Measurements from ENCODE around the gene GDF2.

GDF2 gene

GRCh38 chr10:47322300-47323061 lies at the start of gene GDF2:
TSS of gene GDF2 (plus strand) at chr10:47322454. CDS start at chr10:47322669, 215 bp downstream.
- DNase-seq (ENCODE audit: low read depth in 3 of 3, low spot score in 1 of 3), result no peak

DNA sequence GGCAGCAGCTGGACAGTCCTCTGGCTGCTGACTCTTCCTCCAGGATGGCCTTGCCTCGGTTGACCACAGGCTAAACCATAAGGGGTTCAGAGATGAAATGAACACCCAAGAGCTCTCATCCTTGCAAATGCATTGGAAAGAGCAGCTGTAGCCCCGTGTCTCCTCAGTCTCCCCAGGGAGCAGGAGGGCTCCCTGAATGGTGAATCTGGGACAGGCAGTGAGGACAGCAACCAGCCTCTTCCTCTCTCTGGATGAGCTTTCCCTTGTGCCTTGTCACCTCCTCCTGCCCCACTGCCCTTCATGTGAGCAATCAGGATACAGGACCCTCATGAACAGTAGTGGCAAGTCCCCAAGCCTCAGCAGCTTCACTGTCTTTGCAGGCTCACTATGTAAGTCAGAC lies 46.2 kb upstream of the GDF2 start:
- DNase-seq (ENCODE audit: low read depth in 3 of 3, low spot score in 1 of 3), result no peak

DNA sequence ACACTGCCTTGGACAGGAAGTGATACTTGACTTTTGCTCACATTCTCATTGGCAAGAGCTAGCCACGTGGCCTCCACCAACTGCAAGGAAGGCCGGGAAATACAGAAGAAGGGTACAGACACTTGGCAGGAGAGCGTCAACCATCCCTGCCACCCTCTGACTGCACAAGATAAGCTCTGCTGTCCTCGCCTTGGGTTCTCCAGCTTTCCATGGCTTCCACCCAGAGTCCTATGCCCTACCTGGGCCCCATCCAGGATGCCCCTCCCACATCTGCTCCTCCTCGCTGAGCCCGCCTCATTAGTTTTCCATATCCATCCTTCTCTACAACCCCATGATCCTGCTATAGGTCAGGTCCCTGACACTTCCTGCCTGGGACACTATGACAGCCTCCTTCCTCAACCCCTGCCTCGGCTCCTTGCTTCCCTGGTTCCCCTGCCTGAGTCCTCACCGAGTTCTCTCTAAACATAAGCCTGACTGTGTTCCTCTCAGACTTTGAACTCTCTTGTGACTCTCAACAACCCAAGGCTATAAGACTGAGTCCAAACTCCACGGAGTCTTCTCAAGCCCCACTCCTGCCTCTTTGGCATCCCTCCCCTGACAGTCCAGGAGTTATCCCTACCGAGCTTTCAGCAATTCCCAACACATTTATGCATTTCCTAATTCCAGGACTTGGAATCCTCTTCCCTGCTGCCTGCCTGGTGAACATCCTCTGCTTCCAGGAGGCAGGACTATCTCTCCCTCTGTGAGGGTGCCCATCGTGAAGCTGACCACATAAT lies 45.5 kb upstream of the GDF2 start:
- DNase-seq (ENCODE audit: low read depth in 3 of 3, low spot score in 1 of 3), result no peak

DNA sequence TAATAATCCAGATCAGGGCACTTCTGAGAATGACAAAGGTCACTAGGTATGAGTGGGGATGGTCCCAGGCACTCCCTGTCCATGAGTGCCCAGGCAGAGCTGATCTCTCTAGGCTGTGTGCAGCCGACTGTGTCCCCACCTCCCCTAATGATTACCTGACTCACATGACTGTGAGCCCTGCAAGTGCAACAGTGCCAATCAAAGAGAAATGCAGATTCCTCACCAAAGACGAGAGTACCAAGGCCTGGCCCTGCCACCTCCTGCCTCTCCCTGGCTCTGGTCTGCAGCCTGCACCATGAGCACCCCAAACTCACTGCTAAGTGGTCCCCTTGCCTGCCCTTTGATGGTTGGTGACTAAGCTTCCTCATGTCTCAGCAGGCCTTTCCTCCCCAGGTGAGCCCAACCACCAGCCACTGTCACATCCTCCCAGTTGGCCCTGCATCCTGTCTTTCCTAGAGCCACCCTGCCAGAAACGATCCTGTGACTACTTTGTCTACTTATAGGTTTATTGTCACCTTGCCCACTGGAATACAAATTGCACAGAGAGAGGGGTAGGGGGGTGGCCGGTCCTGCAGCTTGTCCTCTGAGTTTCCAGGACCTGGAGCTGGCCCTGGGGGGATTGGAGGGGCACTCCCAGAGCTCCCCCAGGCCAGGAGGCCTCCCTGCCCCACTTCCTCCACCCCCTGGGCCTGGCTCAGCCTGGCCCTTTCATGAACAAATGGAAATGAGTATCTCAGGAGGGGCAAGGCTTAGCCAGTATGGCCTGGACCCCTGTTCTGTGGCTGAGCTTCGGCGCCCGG lies 44.7 kb upstream of the GDF2 start:
- DNase-seq (ENCODE audit: low read depth in 3 of 3, low spot score in 1 of 3), result peak in 1 of 3 donors; percentile 24

- DNase-seq (ENCODE audit: low read depth in 3 of 3, low spot score in 1 of 3), result no peak
Measured at GRCh38 chr10:47278152-47278473, 44.1 kb upstream of the GDF2 start.

GRCh38 chr10:47278720-47279119 lies 43.5 kb upstream of the GDF2 start:
- DNase-seq (ENCODE audit: low read depth in 3 of 3, low spot score in 1 of 3), result no peak

DNA sequence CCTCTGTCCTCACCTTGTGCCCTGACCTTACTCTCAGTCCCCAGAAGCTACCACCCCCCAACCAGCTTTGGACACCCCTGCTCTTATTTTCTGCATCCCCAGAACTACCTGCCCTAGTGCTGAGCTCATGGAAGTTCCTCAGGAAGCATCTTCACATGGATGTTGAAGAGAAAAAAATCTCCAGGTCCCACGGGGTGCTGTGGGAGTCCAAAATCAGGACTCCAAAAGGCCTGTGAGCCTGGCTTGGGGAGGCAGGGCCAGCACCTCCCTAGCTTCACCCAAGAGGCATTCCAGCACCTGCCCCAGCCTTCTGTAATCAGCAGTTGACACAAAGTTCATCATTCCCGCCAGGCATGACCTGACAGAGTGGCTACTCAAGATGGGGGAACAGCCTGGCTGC lies 43.0 kb upstream of the GDF2 start:
- no peak for DNase-seq (ENCODE audit: low read depth in 3 of 3, low spot score in 1 of 3)

- no peak for DNase-seq (ENCODE audit: low read depth in 3 of 3, low spot score in 1 of 3)
Measured at GRCh38 chr10:47282005-47282656, 40.1 kb upstream of the GDF2 start.

GRCh38 chr10:47282657-47283018 lies 39.6 kb upstream of the GDF2 start:
- DNase-seq (ENCODE audit: low read depth in 3 of 3, low spot score in 1 of 3), result no peak

- DNase-seq (ENCODE audit: low read depth in 3 of 3, low spot score in 1 of 3), result no peak
Measured at GRCh38 chr10:47283101-47283630, 39.1 kb upstream of the GDF2 start.

GRCh38 chr10:47283848-47284247 lies 38.4 kb upstream of the GDF2 start:
- no peak for DNase-seq (ENCODE audit: low read depth in 3 of 3, low spot score in 1 of 3)

DNA sequence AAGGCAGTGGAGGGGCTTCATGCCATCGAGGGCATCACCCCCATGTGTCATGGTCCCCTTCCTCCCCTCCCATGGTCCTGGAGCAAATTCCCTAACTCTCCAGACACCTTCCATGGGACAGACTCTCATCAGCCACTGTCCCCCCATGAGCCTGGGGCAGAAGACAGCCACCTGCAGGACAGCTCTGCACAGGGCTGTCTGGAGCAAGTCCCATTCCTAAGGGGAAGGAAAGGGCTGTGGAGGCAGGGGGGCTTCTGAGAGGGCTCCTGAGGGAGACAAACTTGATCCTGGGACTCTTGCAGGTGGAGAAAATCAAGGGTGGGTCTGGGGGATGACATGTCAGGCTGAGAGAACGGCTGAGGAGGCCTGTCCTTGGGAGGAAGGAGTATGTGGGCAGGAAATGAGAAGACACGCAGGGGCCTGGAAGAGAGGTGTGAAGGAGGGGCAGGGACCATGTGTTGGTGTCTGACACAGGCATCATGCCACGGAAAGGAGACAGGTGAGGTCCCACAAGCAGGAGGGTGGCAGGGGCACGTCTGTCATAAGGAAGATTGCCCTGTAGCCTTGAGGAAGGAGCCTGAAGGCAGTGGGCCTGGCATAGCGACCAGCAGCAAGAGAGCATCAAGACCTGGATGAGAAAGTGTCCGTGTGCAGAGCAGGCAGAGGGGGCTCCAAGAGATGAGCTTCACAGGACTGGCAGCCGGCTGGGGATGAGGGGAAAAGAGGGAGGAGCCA lies 36.7 kb upstream of the GDF2 start:
- no peak for DNase-seq (ENCODE audit: low read depth in 3 of 3, low spot score in 1 of 3)

DNA sequence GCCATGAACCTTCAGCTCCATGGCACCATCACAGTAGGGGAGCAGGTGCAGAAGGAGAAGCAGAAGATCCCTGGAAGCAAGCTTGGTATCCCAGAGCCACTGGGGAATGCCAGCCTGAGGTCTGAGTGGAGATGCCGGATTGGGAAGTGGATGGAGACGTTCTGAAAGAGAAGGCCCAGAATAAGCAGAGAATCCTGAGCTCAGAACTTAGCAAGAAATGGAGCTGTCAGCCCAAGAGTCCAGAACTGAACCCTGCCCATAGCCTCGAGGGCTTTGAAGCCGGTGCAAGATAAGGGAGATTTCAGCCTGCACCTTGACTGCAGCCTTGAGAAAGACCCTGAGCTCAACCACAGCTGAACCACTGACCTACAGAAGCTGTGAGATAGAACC lies 36.1 kb upstream of the GDF2 start:
- no peak for DNase-seq (ENCODE audit: low read depth in 3 of 3, low spot score in 1 of 3)

- DNase-seq (ENCODE audit: low read depth in 3 of 3, low spot score in 1 of 3), result no peak
Measured at GRCh38 chr10:47286591-47287315, 35.5 kb upstream of the GDF2 start.

DNA sequence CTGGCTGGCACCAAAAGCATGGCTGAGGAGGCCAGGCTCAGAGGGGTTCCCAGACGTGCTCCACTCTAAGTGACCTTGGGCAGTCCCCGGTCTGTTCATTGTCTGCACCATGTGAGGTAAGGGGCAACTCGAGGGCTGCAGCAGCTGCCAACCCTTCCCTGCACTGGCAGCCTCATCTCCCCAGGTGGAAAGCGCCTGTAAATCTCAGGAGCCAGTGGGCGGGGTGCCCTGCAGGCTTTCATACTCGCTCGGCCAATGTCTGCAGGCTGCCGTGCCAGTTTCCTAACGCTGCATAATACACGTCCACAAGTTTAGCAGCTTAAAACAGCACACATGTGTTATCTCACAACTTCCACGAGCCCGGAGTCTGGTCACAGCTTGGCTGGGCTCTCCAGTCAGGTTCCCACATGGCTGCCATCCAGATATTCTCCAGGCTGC lies 34.9 kb upstream of the GDF2 start:
- no peak for DNase-seq (ENCODE audit: low read depth in 3 of 3, low spot score in 1 of 3)

DNA sequence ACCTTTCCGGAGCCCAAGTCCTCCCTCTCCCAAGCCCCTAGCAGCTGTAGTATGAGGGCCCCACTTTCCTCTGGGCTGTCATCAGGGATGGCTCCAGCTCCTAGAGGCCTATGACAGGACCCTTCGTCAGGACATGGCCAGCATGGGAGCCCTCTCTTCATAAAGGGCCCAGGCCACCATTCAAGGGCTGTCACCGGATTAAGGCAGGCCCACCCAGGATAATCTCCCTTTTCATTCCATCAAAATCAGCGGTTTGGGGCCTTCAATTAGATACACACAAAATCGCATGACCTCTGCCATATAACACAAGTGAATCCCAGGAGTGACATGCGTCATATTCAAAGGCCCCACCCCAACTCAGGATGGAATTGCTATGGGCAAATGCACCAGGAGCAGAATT lies 34.4 kb upstream of the GDF2 start:
- DNase-seq (ENCODE audit: low read depth in 3 of 3, low spot score in 1 of 3), result no peak

- DNase-seq (ENCODE audit: low read depth in 3 of 3, low spot score in 1 of 3), result no peak
Measured at GRCh38 chr10:47288236-47288635, 34.0 kb upstream of the GDF2 start.

- DNase-seq (ENCODE audit: low read depth in 3 of 3, low spot score in 1 of 3), result no peak
Measured at GRCh38 chr10:47288916-47289495, 33.2 kb upstream of the GDF2 start.

- no peak for DNase-seq (ENCODE audit: low read depth in 3 of 3, low spot score in 1 of 3)
Measured at GRCh38 chr10:47289921-47290320, 32.3 kb upstream of the GDF2 start.

Measured in stimulated activated CD4-positive, alpha-beta T cell treated with anti-CD3 and anti-CD28 coated beads, TNF-alpha, amount 100 ng/mL, for 1 hour (primary cell).